Astrocyte (in vitro differentiated cells and primary cell): Measurements from ENCODE around the gene PLXNA3. TPM values are rescaled to one million over a fixed set of nuclear protein-coding genes. Genes with fewer than 3 reads are reported as not detected.
"Not testable (repeated sequence)": the region's sequence is repeated elsewhere in the genome, so short reads cannot be mapped to it uniquely, and the experiment has no call there.

Source experiments
- DNase-seq: peaks from one replicate; pipeline ENCODE4 v3.0.0-alpha.2; 2010; ENCODE audit warnings: low read depth
- FAIRE-seq: peaks from 2 replicates; lab custom pipeline; 2011; peaks lifted over from hg19 to GRCh38; lab: Jason Lieb, UNC
- H2AFZ ChIP-seq: 2 replicates; pipeline ENCODE4 v1.6.0; 2012; ENCODE audit warnings: low read depth, low read length, inconsistent platforms
- H3K27ac ChIP-seq: 2 replicates; pipeline ENCODE4 v1.5.1; 2011; ENCODE audit warnings: low read depth, low read length, inconsistent platforms
- H3K27me3 ChIP-seq: 2 replicates; pipeline ENCODE4 v1.6.0; 2011; ENCODE audit warnings: low read length, inconsistent platforms; ENCODE audit not compliant: insufficient read depth
- H3K36me3 ChIP-seq: 2 replicates; pipeline ENCODE4 v1.5.1; 2011; ENCODE audit warnings: low read length, inconsistent platforms; ENCODE audit not compliant: insufficient read depth
- H3K4me1 ChIP-seq: 2 replicates; pipeline ENCODE4 v1.5.1; 2011; ENCODE audit warnings: low read length, inconsistent platforms; ENCODE audit not compliant: insufficient read depth
- H3K4me2 ChIP-seq: 2 replicates; pipeline ENCODE4 v1.6.0; 2012; ENCODE audit warnings: low read length, inconsistent platforms
- H3K4me3 ChIP-seq: 2 replicates; pipeline ENCODE4 v1.5.1; 2011; ENCODE audit warnings: low read depth, mild to moderate bottlenecking, low read length, inconsistent platforms; ENCODE audit not compliant: insufficient read depth
- H3K79me2 ChIP-seq: 2 replicates; pipeline ENCODE4 v1.6.0; 2012; ENCODE audit warnings: mild to moderate bottlenecking, low read length, inconsistent platforms; ENCODE audit not compliant: insufficient read depth
- H3K9ac ChIP-seq: 2 replicates; pipeline ENCODE4 v1.6.0; 2012; ENCODE audit warnings: mild to moderate bottlenecking, low read length, inconsistent platforms
- H3K9me3 ChIP-seq: 2 replicates; pipeline ENCODE4 v1.5.1; 2012; ENCODE audit warnings: low read depth, mild to moderate bottlenecking, low read length, inconsistent platforms; ENCODE audit not compliant: insufficient read depth
- H4K20me1 ChIP-seq: 2 replicates; pipeline ENCODE4 v1.6.0; 2012; ENCODE audit warnings: low read length, inconsistent platforms; ENCODE audit not compliant: insufficient read depth
- H3K27ac Mint-ChIP-seq: one replicate; pipeline ENCODE4 v1.8.0; 2021; ENCODE audit warnings: mild to moderate bottlenecking, mixed read lengths; ENCODE audit not compliant: unreplicated experiment
- H3K27me3 Mint-ChIP-seq: one replicate; pipeline ENCODE4 v1.8.0; 2021; ENCODE audit warnings: low read depth, mixed read lengths; ENCODE audit not compliant: unreplicated experiment
- H3K36me3 Mint-ChIP-seq: one replicate; pipeline ENCODE4 v1.8.0; 2021; ENCODE audit warnings: low read depth, mixed read lengths; ENCODE audit not compliant: unreplicated experiment
- H3K4me1 Mint-ChIP-seq: one replicate; pipeline ENCODE4 v1.8.0; 2021; ENCODE audit warnings: low read depth, mixed read lengths; ENCODE audit not compliant: unreplicated experiment
- H3K4me3 Mint-ChIP-seq: one replicate; pipeline ENCODE4 v1.8.0; 2021; ENCODE audit warnings: mild to moderate bottlenecking, moderate library complexity, mixed read lengths; ENCODE audit not compliant: unreplicated experiment
- H3K9me3 Mint-ChIP-seq: one replicate; pipeline ENCODE4 v1.8.0; 2021; ENCODE audit warnings: mild to moderate bottlenecking, mixed read lengths; ENCODE audit not compliant: unreplicated experiment
- CTCF ChIP-seq: IDR thresholded peaks from 2 replicates; pipeline ENCODE4 v1.5.1; 2011; ENCODE audit warnings: low read depth, mild to moderate bottlenecking, inconsistent platforms, low read length, moderate library complexity; ENCODE audit not compliant: insufficient read depth
- EZH2 ChIP-seq: IDR thresholded peaks from 2 replicates; pipeline ENCODE4 v1.6.1; 2012; ENCODE audit warnings: mild to moderate bottlenecking, low read length, inconsistent platforms; ENCODE audit not compliant: insufficient read depth
- total RNA-seq: library from RNA; stranded (reverse); gene quantifications from 2 replicates; pipeline ENCODE4 v1.2.1, GENCODE V29; 2021

The PLXNA3 gene
- total RNA-seq, 1 donor from 2014 or later = 117 TPM

- DNase-seq (no peak), FAIRE-seq (no peak)
- H3K9me3 ChIP-seq = no peaks in the 10 kb centered on the region
- H3K36me3 ChIP-seq = no peaks in the 10 kb centered on the region
- H4K20me1 ChIP-seq = no peaks in the 10 kb centered on the region
- H3K36me3 Mint-ChIP-seq = no peaks in the 10 kb centered on the region
- H3K4me3 ChIP-seq = no peak overlapping the region
- H3K4me3 Mint-ChIP-seq = no peak overlapping the region
- H3K27me3 ChIP-seq = no peaks in the 10 kb centered on the region
- no peak overlapping the region for H2AFZ ChIP-seq
- no peak for TF ChIP-seq EZH2
- TF ChIP-seq CTCF = no peak
- peaks cover 3% of the 10 kb centered on the region for H3K4me1 Mint-ChIP-seq
- no peak overlapping the region for H3K27ac Mint-ChIP-seq
- no peak overlapping the region for H3K9ac ChIP-seq
- no peak overlapping the region for H3K4me2 ChIP-seq
- H3K79me2 ChIP-seq = peaks cover 5% of the 10 kb centered on the region
- H3K9me3 Mint-ChIP-seq = no peaks in the 10 kb centered on the region
- no peak overlapping the region for H3K27ac ChIP-seq
- peaks cover 2% of the 10 kb centered on the region for H3K27me3 Mint-ChIP-seq
- H3K4me1 ChIP-seq = peaks cover 2% of the 10 kb centered on the region
Observed at GRCh38 chrX:154494715-154495114, 36.6 kb downstream of the PLXNA3 start.

GRCh38 chrX:154495472-154495922 lies 37.4 kb downstream of the PLXNA3 start:
- no peaks in the 10 kb centered on the region for H3K9me3 Mint-ChIP-seq
- peaks cover 2% of the 10 kb centered on the region for H3K27me3 Mint-ChIP-seq
- Histone ChIP-seq H3K27ac (no peak overlapping the region), H3K4me3 (no peak overlapping the region), H3K27me3 (no peaks in the 10 kb centered on the region), H3K9ac (no peak overlapping the region), H3K4me1 (no peaks in the 10 kb centered on the region), H3K9me3 (no peaks in the 10 kb centered on the region), H3K4me2 (no peak overlapping the region), H2AFZ (no peak overlapping the region), H3K36me3 (no peaks in the 10 kb centered on the region), H3K79me2 (no peaks in the 10 kb centered on the region), H4K20me1 (no peaks in the 10 kb centered on the region)
- H3K4me3 Mint-ChIP-seq = no peak overlapping the region
- H3K27ac Mint-ChIP-seq = no peak overlapping the region
- H3K36me3 Mint-ChIP-seq = no peaks in the 10 kb centered on the region
- no peak for FAIRE-seq
- DNase-seq = no peak
- peaks cover 3% of the 10 kb centered on the region for H3K4me1 Mint-ChIP-seq
- TF ChIP-seq CTCF (no peak), EZH2 (no peak)

GRCh38 chrX:154496591-154497137 lies 38.6 kb downstream of the PLXNA3 start:
- not testable (repeated sequence) for H3K9me3 ChIP-seq, H3K27ac Mint-ChIP-seq, H3K36me3 Mint-ChIP-seq, H3K27me3 Mint-ChIP-seq, DNase-seq, H3K4me1 Mint-ChIP-seq, H3K27ac ChIP-seq, H3K4me3 Mint-ChIP-seq, FAIRE-seq, H3K4me3 ChIP-seq, H3K9me3 Mint-ChIP-seq, H3K9ac ChIP-seq, H3K4me1 ChIP-seq, H3K27me3 ChIP-seq, H4K20me1 ChIP-seq, H2AFZ ChIP-seq, H3K79me2 ChIP-seq, H3K36me3 ChIP-seq, H3K4me2 ChIP-seq

GRCh38 chrX:154501423-154501822 lies 43.3 kb downstream of the PLXNA3 start:
- not testable (repeated sequence) for H3K9me3 ChIP-seq, H3K4me2 ChIP-seq, H3K4me3 Mint-ChIP-seq, H3K36me3 Mint-ChIP-seq, H4K20me1 ChIP-seq, H3K9me3 Mint-ChIP-seq, H3K27me3 Mint-ChIP-seq, H3K27me3 ChIP-seq, H3K4me1 ChIP-seq, H3K27ac ChIP-seq, H3K4me3 ChIP-seq, H3K27ac Mint-ChIP-seq, H3K9ac ChIP-seq, H3K36me3 ChIP-seq, H2AFZ ChIP-seq, H3K79me2 ChIP-seq, DNase-seq
- FAIRE-seq = peak; percentile 41
- H3K4me1 Mint-ChIP-seq = peaks cover 13% of the 10 kb centered on the region
